ENCODE results near the gene PADI3.

DNA sequence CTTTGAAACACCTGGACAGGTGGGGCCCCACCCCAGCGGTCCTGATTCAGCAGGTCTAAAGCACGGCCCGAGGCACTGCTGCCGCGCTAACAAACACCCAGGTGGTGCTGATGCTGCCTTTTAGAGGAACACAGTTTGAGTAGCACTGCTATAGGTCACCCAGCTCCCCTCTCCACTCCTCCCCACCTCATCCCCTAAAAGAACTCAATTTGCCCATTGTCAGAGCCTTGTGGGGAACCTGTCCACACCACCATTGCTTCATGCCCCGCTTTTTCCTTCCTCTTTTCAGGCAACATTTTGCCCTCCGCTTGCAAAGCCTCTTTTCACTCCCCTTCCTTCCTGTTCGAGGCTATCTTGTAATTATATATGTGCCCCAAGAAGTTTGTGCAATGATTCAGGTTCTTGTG lies 32.9 kb downstream of the PADI3 start:
- TF ChIP-seq, protein P1, sequence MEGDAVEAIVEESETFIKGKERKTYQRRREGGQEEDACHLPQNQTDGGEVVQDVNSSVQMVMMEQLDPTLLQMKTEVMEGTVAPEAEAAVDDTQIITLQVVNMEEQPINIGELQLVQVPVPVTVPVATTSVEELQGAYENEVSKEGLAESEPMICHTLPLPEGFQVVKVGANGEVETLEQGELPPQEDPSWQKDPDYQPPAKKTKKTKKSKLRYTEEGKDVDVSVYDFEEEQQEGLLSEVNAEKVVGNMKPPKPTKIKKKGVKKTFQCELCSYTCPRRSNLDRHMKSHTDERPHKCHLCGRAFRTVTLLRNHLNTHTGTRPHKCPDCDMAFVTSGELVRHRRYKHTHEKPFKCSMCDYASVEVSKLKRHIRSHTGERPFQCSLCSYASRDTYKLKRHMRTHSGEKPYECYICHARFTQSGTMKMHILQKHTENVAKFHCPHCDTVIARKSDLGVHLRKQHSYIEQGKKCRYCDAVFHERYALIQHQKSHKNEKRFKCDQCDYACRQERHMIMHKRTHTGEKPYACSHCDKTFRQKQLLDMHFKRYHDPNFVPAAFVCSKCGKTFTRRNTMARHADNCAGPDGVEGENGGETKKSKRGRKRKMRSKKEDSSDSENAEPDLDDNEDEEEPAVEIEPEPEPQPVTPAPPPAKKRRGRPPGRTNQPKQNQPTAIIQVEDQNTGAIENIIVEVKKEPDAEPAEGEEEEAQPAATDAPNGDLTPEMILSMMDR (IDR thresholded peaks at IDR 0.05) = no peak
- no peak for TF ChIP-seq POLR2A (IDR thresholded peaks at IDR 0.05)

Data from Peyer's patch (tissue), 4 donors.